ENCODE results near the gene ZBTB20. TPM values are rescaled to one million over a fixed set of nuclear protein-coding genes. Genes with fewer than 3 reads are reported as not detected.

ZBTB20 gene
- polyA plus RNA-seq, 1 of the 3 experiments (the other 2 are of a cell fraction) = 0.43 TPM

DNA sequence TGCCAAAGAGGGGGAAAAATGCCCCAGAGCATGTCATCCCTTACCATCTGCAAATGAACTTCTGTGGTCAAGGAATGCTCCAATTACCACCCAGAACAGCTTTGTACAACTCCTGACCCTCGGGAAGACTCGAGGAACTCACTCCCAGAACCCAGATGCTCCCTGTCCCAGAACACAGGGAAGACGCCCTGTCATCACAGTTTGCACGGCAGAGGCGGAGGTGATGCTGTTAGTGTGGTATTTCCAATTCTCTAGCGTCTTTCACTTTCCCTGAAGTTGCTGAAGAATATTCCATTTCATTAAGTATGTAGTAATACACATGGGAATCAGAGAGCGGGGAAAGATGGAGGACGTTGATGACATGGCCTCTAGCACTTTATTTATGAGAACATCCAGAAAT is 659.6 kb downstream of the ZBTB20 start:
- TF ChIP-seq GABPA (IDR thresholded peaks at IDR 0.05; ENCODE audit: low read depth) = no peak
- no peak for TF ChIP-seq RFX5 (IDR thresholded peaks at IDR 0.05; ENCODE audit: low read length)
- no peak for TF ChIP-seq RCOR1 (IDR thresholded peaks at IDR 0.05; ENCODE audit: low read length)
- TF ChIP-seq FOXJ3 (CRISPR knock-in tag; IDR thresholded peaks at IDR 0.05) = no peak
- no peak for TF ChIP-seq FOSL2 (IDR thresholded peaks at IDR 0.05; ENCODE audit: borderline replicate concordance, low read depth)
- TF ChIP-seq EP300 (IDR thresholded peaks at IDR 0.05; ENCODE audit: borderline replicate concordance in 1 of 2, low read depth in 1 of 2, low read length in 1 of 2) = no peak
- no peak for TF ChIP-seq EZH2phosphoT487 (IDR thresholded peaks at IDR 0.05; ENCODE audit: borderline replicate concordance, low read depth)
- TF ChIP-seq CHD2 (IDR thresholded peaks at IDR 0.05; ENCODE audit: low read length, partially characterized antibody) = no peak
- no peak for TF ChIP-seq TEAD4 (IDR thresholded peaks at IDR 0.05; ENCODE audit: borderline replicate concordance, insufficient read depth)
- Histone ChIP-seq H3K9ac (no peak overlapping the region), H2AFZ (ENCODE audit: low read depth) (no peak overlapping the region), H3K27me3 (ENCODE audit: insufficient read depth) (no peaks in the 10 kb centered on the region), H3K4me3 (ENCODE audit: low read depth in 2 of 2, low read length in 1 of 2) (no peak overlapping the region), H3K9me3 (no peaks in the 10 kb centered on the region), H3F3A (replicated peaks; ENCODE audit: insufficient read depth) (no peaks in the 10 kb centered on the region), H3K4me2 (no peak overlapping the region), H3K4me1 (ENCODE audit: control insufficient read depth in 1 of 2, insufficient read depth in 2 of 2, low read depth in 1 of 2, low read length in 1 of 2) (no peaks in the 10 kb centered on the region), H3K36me3 (replicated peaks in 1 of 2; ENCODE audit: control insufficient read depth in 1 of 2, insufficient read depth in 2 of 2, low read length in 1 of 2) (peaks cover 0 to 5% of the 10 kb centered on the region in 2 experiments), H4K20me1 (ENCODE audit: insufficient read depth) (no peaks in the 10 kb centered on the region), H3K79me2 (ENCODE audit: insufficient read depth) (no peaks in the 10 kb centered on the region), H3K27ac (ENCODE audit: low read depth in 2 of 2, low read length in 1 of 2) (no peak overlapping the region), H3K9me2 (no peaks in the 10 kb centered on the region)
- ChIA-PET CTCF (no interaction called here), POLR2A (no interaction called here)
- DNase-seq = no peak
- WGBS (ENCODE audit: low lambda C conversion rate) = 96% methylated on average over 8 of the region's 8 CpGs

DNA sequence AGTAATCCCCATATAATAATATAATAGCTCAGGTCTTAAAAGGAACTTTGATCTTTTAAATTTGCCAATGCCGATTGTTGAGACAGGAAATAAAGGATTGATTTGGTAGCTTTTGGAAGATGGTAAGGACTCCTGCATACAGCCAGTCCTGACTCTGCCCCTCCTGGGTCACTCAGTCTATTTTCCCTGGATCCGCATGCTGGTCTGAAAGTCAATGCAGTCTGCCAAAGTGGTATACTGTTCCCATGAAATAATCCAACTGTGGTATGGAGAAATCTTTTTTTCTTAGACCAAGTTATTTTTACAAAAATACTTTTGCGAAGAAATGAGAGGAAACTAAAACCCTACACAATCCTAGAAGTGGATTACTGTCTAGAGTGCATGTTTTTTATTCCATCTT is 662.2 kb downstream of the ZBTB20 start:
- Histone ChIP-seq H3K9me2 (no peaks in the 10 kb centered on the region), H3K36me3 (replicated peaks in 1 of 2; ENCODE audit: control insufficient read depth in 1 of 2, insufficient read depth in 2 of 2, low read length in 1 of 2) (peaks cover 0 to 5% of the 10 kb centered on the region in 2 experiments), H3K9me3 (no peaks in the 10 kb centered on the region), H3K79me2 (ENCODE audit: insufficient read depth) (no peaks in the 10 kb centered on the region), H3K27me3 (ENCODE audit: insufficient read depth) (no peaks in the 10 kb centered on the region), H3K9ac (no peak overlapping the region), H3F3A (replicated peaks; ENCODE audit: insufficient read depth) (no peaks in the 10 kb centered on the region), H4K20me1 (ENCODE audit: insufficient read depth) (no peaks in the 10 kb centered on the region), H3K4me2 (no peak overlapping the region), H3K4me3 (ENCODE audit: low read depth in 2 of 2, low read length in 1 of 2) (no peak overlapping the region), H3K4me1 (ENCODE audit: control insufficient read depth in 1 of 2, insufficient read depth in 2 of 2, low read depth in 1 of 2, low read length in 1 of 2) (no peaks in the 10 kb centered on the region), H3K27ac (ENCODE audit: low read depth in 2 of 2, low read length in 1 of 2) (no peak overlapping the region), H2AFZ (ENCODE audit: low read depth) (no peak overlapping the region)
- CTCF ChIA-PET = no interaction called here
- POLR2A ChIA-PET = no interaction called here
- no peak for DNase-seq
- TF ChIP-seq MXI1 (IDR thresholded peaks at IDR 0.05; ENCODE audit: low read depth, low read length) (no peak), RCOR1 (IDR thresholded peaks at IDR 0.05; ENCODE audit: low read length) (no peak), FOXJ3 (CRISPR knock-in tag; IDR thresholded peaks at IDR 0.05) (no peak), TEAD4 (IDR thresholded peaks at IDR 0.05; ENCODE audit: borderline replicate concordance, insufficient read depth) (no peak), IRF3 (IDR thresholded peaks at IDR 0.05; ENCODE audit: low read depth, low read length) (no peak), NFIC (IDR thresholded peaks at IDR 0.05; ENCODE audit: borderline replicate concordance) (no peak), NRF1 (IDR thresholded peaks at IDR 0.05; ENCODE audit: low read depth, low read length) (no peak), FOXM1 (IDR thresholded peaks at IDR 0.05; ENCODE audit: low read depth) (no peak), ELF1 (IDR thresholded peaks at IDR 0.05) (no peak), YY1 (IDR thresholded peaks at IDR 0.05; ENCODE audit: low read depth) (no peak), SIN3A (IDR thresholded peaks at IDR 0.05; ENCODE audit: borderline replicate concordance, low read depth, low read length) (no peak), MAX (IDR thresholded peaks at IDR 0.05; ENCODE audit: low read depth) (no peak), PBX3 (IDR thresholded peaks at IDR 0.05) (no peak), CTCF (IDR thresholded peaks at IDR 0.05) (no peak), GATA2 (CRISPR knock-in tag; IDR thresholded peaks at IDR 0.05) (no peak), ZBTB33 (IDR thresholded peaks at IDR 0.05; ENCODE audit: borderline replicate concordance, low read depth) (no peak), GABPA (IDR thresholded peaks at IDR 0.05; ENCODE audit: low read depth) (no peak), RXRA (IDR thresholded peaks at IDR 0.05; ENCODE audit: borderline replicate concordance, low read depth) (no peak), JUND (IDR thresholded peaks at IDR 0.05) (no peak), RAD21 (IDR thresholded peaks at IDR 0.05; ENCODE audit: low read length) (no peak)
- 87% methylated on average over 3 of the region's 3 CpGs for WGBS (ENCODE audit: low lambda C conversion rate)

Measured in SK-N-SH (cell line).